Endothelial cell of umbilical vein (primary cell): ENCODE results near the gene NOTCH3. TPM values are rescaled to one million over a fixed set of nuclear protein-coding genes. Genes with fewer than 3 reads are reported as not detected.

Experiments
- BruUV-seq: library from RNA; stranded (reverse); fragments of 400-500 nt; replicated peaks from 2 replicates; lab custom pipeline; 2021; lab: Mats Ljungman, UMichigan
- CTCF ChIA-PET: fragments of 300-600, 350-600 bp; sonication (Branson Sonifier 250); formaldehyde crosslinking; loops from one replicate; lab custom pipeline; 2021; ENCODE audit warnings: antibody characterized with exemption, inconsistent platforms; lab: Charles Lee
- POLR2A ChIA-PET: fragments of 300-600, 350-600 bp; sonication (Branson Sonifier 250); formaldehyde crosslinking; loops from one replicate; lab custom pipeline; 2021; ENCODE audit warnings: antibody characterized with exemption, inconsistent platforms; lab: Charles Lee
- DNase-seq: peaks from one replicate; pipeline ENCODE4 v3.0.0-alpha.2; 2011; ENCODE audit warnings: low read depth, low spot score
- FAIRE-seq: peaks from 2 replicates; lab custom pipeline; 2011; peaks lifted over from hg19 to GRCh38; lab: Jason Lieb, UNC
- H2AFZ ChIP-seq: 2 replicates; pipeline ENCODE4 v1.6.0; 2012; ENCODE audit warnings: low read depth, low read length, control low read depth, inconsistent platforms
- H3K27ac ChIP-seq: 2 replicates; pipeline ENCODE4 v1.5.1; 2011; ENCODE audit warnings: low read depth, mild to moderate bottlenecking, control low read depth, low read length, moderate library complexity; ENCODE audit not compliant: insufficient read depth
- H3K27me3 ChIP-seq, 2 experiments: 2 replicates each; pipeline versions ENCODE4 v1.6.0 to v1.6.1; 2011; ENCODE audit warnings: low read length in 2 of 2, mixed read lengths in 1 of 2; ENCODE audit not compliant: control insufficient read depth in 2 of 2, insufficient read depth in 2 of 2
- H3K36me3 ChIP-seq, 2 experiments: 2 replicates in 1 of 2; 3 replicates in 1 of 2; pipeline ENCODE4 v1.5.1; 2011; ENCODE audit warnings: low read length in 2 of 2, mild to moderate bottlenecking in 1 of 2, moderate library complexity in 1 of 2; ENCODE audit not compliant: control insufficient read depth in 2 of 2, insufficient read depth in 2 of 2; ENCODE audit errors: extremely low read depth in 1 of 2
- H3K4me1 ChIP-seq: 3 replicates; pipeline ENCODE4 v1.5.1; 2011; ENCODE audit warnings: mild to moderate bottlenecking, low read length; ENCODE audit not compliant: control insufficient read depth, insufficient read depth; ENCODE audit errors: extremely low read depth
- H3K4me2 ChIP-seq: 2 replicates; pipeline ENCODE4 v1.6.1; 2011; ENCODE audit warnings: low read length, control low read depth, mixed read lengths; ENCODE audit not compliant: insufficient read depth
- H3K4me3 ChIP-seq, 3 experiments: fragments of 200-600 bp in 1 of 3; sonication (generic), shearing (Covaris generic) in 1 of 3; replicated peaks in 1 of 3; 2 replicates each; pipeline ENCODE4 v1.5.1; 2011 to 2016; ENCODE audit warnings: control low read depth in 3 of 3, low read length in 3 of 3, mild to moderate bottlenecking in 2 of 3, inconsistent platforms in 1 of 3, low read depth in 1 of 3, moderate library complexity in 1 of 3; ENCODE audit not compliant: insufficient read depth in 1 of 3
- H3K79me2 ChIP-seq: 2 replicates; pipeline ENCODE4 v1.6.0; 2012; ENCODE audit warnings: low read length, inconsistent platforms; ENCODE audit not compliant: control insufficient read depth, insufficient read depth
- H3K9ac ChIP-seq: replicated peaks from 2 replicates; pipeline ENCODE3; 2011; ENCODE audit warnings: low read length, control low read depth; ENCODE audit not compliant: insufficient read depth; ENCODE audit errors: extremely low read depth
- H3K9me1 ChIP-seq: replicated peaks from 3 replicates; pipeline ENCODE4 v1.6.0; 2011; ENCODE audit warnings: mild to moderate bottlenecking, low read length; ENCODE audit not compliant: control insufficient read depth, insufficient read depth; ENCODE audit errors: extremely low read depth
- H3K9me3 ChIP-seq: replicated peaks from 2 replicates; pipeline ENCODE4 v1.5.1; 2012; ENCODE audit warnings: low read length, inconsistent platforms; ENCODE audit not compliant: control insufficient read depth, insufficient read depth
- H4K20me1 ChIP-seq: replicated peaks from 2 replicates; pipeline ENCODE3; 2011; ENCODE audit warnings: mild to moderate bottlenecking, low read length; ENCODE audit not compliant: control insufficient read depth, insufficient read depth; ENCODE audit errors: extremely low read depth
- EZH2 ChIP-seq: IDR thresholded peaks from 2 replicates; pipeline ENCODE4 v1.6.1; 2012; ENCODE audit warnings: borderline replicate concordance, low read depth, mild to moderate bottlenecking, moderate library complexity, low read length, inconsistent platforms; ENCODE audit not compliant: severe bottlenecking
- FOS ChIP-seq: IDR thresholded peaks from 2 replicates; pipeline ENCODE4 v1.6.1; 2011; ENCODE audit warnings: mild to moderate bottlenecking, low read length, moderate library complexity, borderline replicate concordance; ENCODE audit not compliant: insufficient read depth
- GATA2 ChIP-seq: IDR thresholded peaks from 2 replicates; pipeline ENCODE4 v1.7.0; 2011; ENCODE audit warnings: low read depth, mild to moderate bottlenecking, moderate library complexity, mixed read lengths, low read length; ENCODE audit not compliant: insufficient read length, insufficient read depth
- JUN ChIP-seq: IDR thresholded peaks from 2 replicates; pipeline ENCODE4 v1.6.1; 2011; ENCODE audit warnings: borderline replicate concordance, low read depth; ENCODE audit not compliant: insufficient read length, insufficient read depth
- MYC ChIP-seq: IDR thresholded peaks from one replicate; pipeline ENCODE4 v1.6.1; 2011; ENCODE audit warnings: mild to moderate bottlenecking, low read depth, low read length
- POLR2A ChIP-seq: IDR thresholded peaks from 2 replicates; pipeline ENCODE4 v1.6.1; 2012; ENCODE audit warnings: low read depth, mild to moderate bottlenecking, control low read depth, low read length
- POLR2AphosphoS5 ChIP-seq: IDR thresholded peaks from 2 replicates; pipeline ENCODE4 v1.6.1; 2012; ENCODE audit warnings: low read depth, mild to moderate bottlenecking, control low read depth, low read length, moderate library complexity; ENCODE audit not compliant: insufficient read depth
- dilution Hi-C: fragments of 300-500 bp; cut with MboI; formaldehyde crosslinking; loops from one replicate; pipeline ENCODE4 v1.15.0; 2019; ENCODE audit warnings: low sequenced_read_pairs; ENCODE audit not compliant: extremely low pct_ligation_motif_present
- intact Hi-C: fragments of 100-400 bp; cut with micrococcal nuclease; formaldehyde crosslinking; loops from one replicate; pipeline ENCODE4 v1.10.0; 2022
- polyA plus RNA-seq, 4 experiments: library from polyadenylated mRNA; depleted of rRNA in 3 of 4; stranded (reverse) in 3 of 4; unstranded in 1 of 4; fragments of >200 nt; gene quantifications; 2 replicates each; pipeline versions ENCODE4 v1.2.1 to v1.2.3, GENCODE V29; 2011 to 2012; ENCODE audit warnings: missing spikeins in 1 of 4
- total RNA-seq: library from RNA; stranded (reverse); gene quantifications from 2 replicates; pipeline ENCODE4 v1.2.3, GENCODE V29; 2021
- TF ChIP-seq, protein P1 (sequence below): IDR thresholded peaks from 2 replicates; pipeline ENCODE4 v1.6.1; 2011; ENCODE audit not compliant: insufficient read depth, insufficient read length
- TF ChIP-seq, protein P2 (sequence below), 2 donors: IDR thresholded peaks; 1 replicate in 1 of 2; 2 replicates in 1 of 2; pipeline ENCODE4 v1.5.1; 2011; ENCODE audit warnings: low read length in 2 of 2, mild to moderate bottlenecking in 2 of 2, moderate library complexity in 2 of 2, control low read depth in 1 of 2, inconsistent platforms in 1 of 2, low read depth in 1 of 2; ENCODE audit not compliant: insufficient read depth in 1 of 2; ENCODE audit errors: extremely low read depth in 1 of 2

The NOTCH3 gene
- total and polyA plus RNA-seq, 2 donors (not counting 3 experiments of a cell fraction or from before 2014, with no cell fraction given): 0.63 to 1.5 TPM

DNA sequence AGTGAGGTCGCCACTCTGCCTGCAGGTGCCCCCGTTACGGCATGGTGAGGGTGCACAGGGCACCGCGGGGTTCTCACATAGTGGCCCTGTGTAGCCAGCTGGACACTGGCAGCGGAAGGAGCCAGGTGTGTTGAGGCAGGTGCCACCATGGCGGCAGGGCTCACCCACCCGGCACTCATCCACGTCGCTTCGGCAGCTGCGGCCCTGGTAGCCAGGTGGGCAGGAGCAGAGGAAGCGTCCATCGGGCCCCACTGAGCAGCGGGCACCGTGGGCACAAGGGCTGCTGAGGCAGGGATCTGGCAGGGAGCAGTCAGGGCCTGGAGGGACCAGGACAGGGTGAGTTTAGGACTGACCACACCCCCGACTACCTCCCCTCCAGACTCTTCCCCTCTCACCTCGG, 8.8 kb downstream of the NOTCH3 start:
- H3K4me1 ChIP-seq: no peaks in the 10 kb centered on the region
- no peak overlapping the region for H3K27ac ChIP-seq
- dilution Hi-C loops (no loop called here), intact Hi-C loops (no loop called here)
- H3K9me1 ChIP-seq: no peaks in the 10 kb centered on the region
- H3K4me2 ChIP-seq: no peak overlapping the region
- H3K9me3 ChIP-seq: no peaks in the 10 kb centered on the region
- TF ChIP-seq JUN: no peak
- TF ChIP-seq, protein P1, sequence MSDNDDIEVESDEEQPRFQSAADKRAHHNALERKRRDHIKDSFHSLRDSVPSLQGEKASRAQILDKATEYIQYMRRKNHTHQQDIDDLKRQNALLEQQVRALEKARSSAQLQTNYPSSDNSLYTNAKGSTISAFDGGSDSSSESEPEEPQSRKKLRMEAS: no peak
- no peak for TF ChIP-seq FOS
- no peak for TF ChIP-seq MYC
- no peak for TF ChIP-seq EZH2
- no peak for TF ChIP-seq GATA2
- TF ChIP-seq, protein P2, sequence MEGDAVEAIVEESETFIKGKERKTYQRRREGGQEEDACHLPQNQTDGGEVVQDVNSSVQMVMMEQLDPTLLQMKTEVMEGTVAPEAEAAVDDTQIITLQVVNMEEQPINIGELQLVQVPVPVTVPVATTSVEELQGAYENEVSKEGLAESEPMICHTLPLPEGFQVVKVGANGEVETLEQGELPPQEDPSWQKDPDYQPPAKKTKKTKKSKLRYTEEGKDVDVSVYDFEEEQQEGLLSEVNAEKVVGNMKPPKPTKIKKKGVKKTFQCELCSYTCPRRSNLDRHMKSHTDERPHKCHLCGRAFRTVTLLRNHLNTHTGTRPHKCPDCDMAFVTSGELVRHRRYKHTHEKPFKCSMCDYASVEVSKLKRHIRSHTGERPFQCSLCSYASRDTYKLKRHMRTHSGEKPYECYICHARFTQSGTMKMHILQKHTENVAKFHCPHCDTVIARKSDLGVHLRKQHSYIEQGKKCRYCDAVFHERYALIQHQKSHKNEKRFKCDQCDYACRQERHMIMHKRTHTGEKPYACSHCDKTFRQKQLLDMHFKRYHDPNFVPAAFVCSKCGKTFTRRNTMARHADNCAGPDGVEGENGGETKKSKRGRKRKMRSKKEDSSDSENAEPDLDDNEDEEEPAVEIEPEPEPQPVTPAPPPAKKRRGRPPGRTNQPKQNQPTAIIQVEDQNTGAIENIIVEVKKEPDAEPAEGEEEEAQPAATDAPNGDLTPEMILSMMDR (IDR thresholded peaks at IDR 0.05; ENCODE audit: extremely low read depth in 1 of 2, insufficient read depth in 1 of 2, low read depth in 1 of 2, low read length in 2 of 2): no peak
- no peak for TF ChIP-seq POLR2A
- TF ChIP-seq POLR2AphosphoS5: no peak
- no peaks in the 10 kb centered on the region for H3K79me2 ChIP-seq
- H4K20me1 ChIP-seq: no peaks in the 10 kb centered on the region
- CTCF ChIA-PET: no interaction called here
- DNase-seq (no peak), FAIRE-seq (no peak)
- POLR2A ChIA-PET: no interaction called here
- H3K9ac ChIP-seq: no peak overlapping the region
- no TSS peak for BruUV-seq
- no peak overlapping the region for H3K4me3 ChIP-seq
- H3K27me3 ChIP-seq: peaks cover 9 to 12% of the 10 kb centered on the region in 2 experiments
- no peaks in the 10 kb centered on the region for H3K36me3 ChIP-seq
- no peak overlapping the region for H2AFZ ChIP-seq
